ENCODE measurements around the gene TRERF1.

Gene TRERF1

GRCh38 chr6:42243046-42243445 is 208.7 kb downstream of the TRERF1 start:
- DNase-seq (ENCODE audit: insufficient read length) (no peak), FAIRE-seq (no peak)
- TF ChIP-seq POLR2A (IDR thresholded peaks at IDR 0.05; ENCODE audit: low read depth, low read length) (no peak), TAF1 (IDR thresholded peaks at IDR 0.05; ENCODE audit: borderline replicate concordance, low read depth, low read length) (no peak), POLR2AphosphoS5 (IDR thresholded peaks at IDR 0.05; ENCODE audit: low read depth, low read length) (no peak)

GRCh38 chr6:42241915-42242314 is 209.8 kb downstream of the TRERF1 start:
- DNase-seq (ENCODE audit: insufficient read length), result no peak
- TF ChIP-seq TAF1 (IDR thresholded peaks at IDR 0.05; ENCODE audit: borderline replicate concordance, low read depth, low read length) (no peak), POLR2AphosphoS5 (IDR thresholded peaks at IDR 0.05; ENCODE audit: low read depth, low read length) (no peak), POLR2A (IDR thresholded peaks at IDR 0.05; ENCODE audit: low read depth, low read length) (no peak)
- FAIRE-seq, result no peak

- DNase-seq (ENCODE audit: insufficient read length) (no peak), FAIRE-seq (no peak)
- TF ChIP-seq POLR2AphosphoS5 (IDR thresholded peaks at IDR 0.05; ENCODE audit: low read depth, low read length), result no peak
- TF ChIP-seq POLR2A (IDR thresholded peaks at IDR 0.05; ENCODE audit: low read depth, low read length), result no peak
- TF ChIP-seq TAF1 (IDR thresholded peaks at IDR 0.05; ENCODE audit: borderline replicate concordance, low read depth, low read length), result no peak
Observed at GRCh38 chr6:42239736-42240375, 211.9 kb downstream of the TRERF1 start.

- no peak for DNase-seq (ENCODE audit: insufficient read length)
- no peak for FAIRE-seq
- no peak for TF ChIP-seq POLR2AphosphoS5 (IDR thresholded peaks at IDR 0.05; ENCODE audit: low read depth, low read length)
- TF ChIP-seq TAF1 (IDR thresholded peaks at IDR 0.05; ENCODE audit: borderline replicate concordance, low read depth, low read length), result no peak
Observed at GRCh38 chr6:42239333-42239732, 212.4 kb downstream of the TRERF1 start.

- FAIRE-seq (peak; percentile 67), DNase-seq (ENCODE audit: insufficient read length) (no peak)
- TF ChIP-seq POLR2A (IDR thresholded peaks at IDR 0.05; ENCODE audit: low read depth, low read length), result no peak
- TF ChIP-seq TAF1 (IDR thresholded peaks at IDR 0.05; ENCODE audit: borderline replicate concordance, low read depth, low read length), result no peak
- TF ChIP-seq POLR2AphosphoS5 (IDR thresholded peaks at IDR 0.05; ENCODE audit: low read depth, low read length), result no peak
Observed at GRCh38 chr6:42237857-42238256, 213.9 kb downstream of the TRERF1 start.

GRCh38 chr6:42236682-42237473 is 214.8 kb downstream of the TRERF1 start:
- DNase-seq (ENCODE audit: insufficient read length) (peak; percentile 39), FAIRE-seq (peak; percentile 42)
- no peak for TF ChIP-seq POLR2AphosphoS5 (IDR thresholded peaks at IDR 0.05; ENCODE audit: low read depth, low read length)
- TF ChIP-seq TAF1 (IDR thresholded peaks at IDR 0.05; ENCODE audit: borderline replicate concordance, low read depth, low read length), result no peak
- TF ChIP-seq POLR2A (IDR thresholded peaks at IDR 0.05; ENCODE audit: low read depth, low read length), result no peak

GRCh38 chr6:42236030-42236429 is 215.7 kb downstream of the TRERF1 start:
- DNase-seq (ENCODE audit: insufficient read length) (no peak), FAIRE-seq (no peak)
- TF ChIP-seq POLR2AphosphoS5 (IDR thresholded peaks at IDR 0.05; ENCODE audit: low read depth, low read length) (no peak), POLR2A (IDR thresholded peaks at IDR 0.05; ENCODE audit: low read depth, low read length) (no peak), TAF1 (IDR thresholded peaks at IDR 0.05; ENCODE audit: borderline replicate concordance, low read depth, low read length) (no peak)

GRCh38 chr6:42232035-42232434 is 219.7 kb downstream of the TRERF1 start:
- no peak for FAIRE-seq
- TF ChIP-seq POLR2AphosphoS5 (IDR thresholded peaks at IDR 0.05; ENCODE audit: low read depth, low read length), result no peak
- no peak for TF ChIP-seq TAF1 (IDR thresholded peaks at IDR 0.05; ENCODE audit: borderline replicate concordance, low read depth, low read length)
- TF ChIP-seq POLR2A (IDR thresholded peaks at IDR 0.05; ENCODE audit: low read depth, low read length), result no peak
- no peak for DNase-seq (ENCODE audit: insufficient read length)

GRCh38 chr6:42230345-42231321 is 221.1 kb downstream of the TRERF1 start:
- TF ChIP-seq TAF1 (IDR thresholded peaks at IDR 0.05; ENCODE audit: borderline replicate concordance, low read depth, low read length), result no peak
- no peak for TF ChIP-seq POLR2AphosphoS5 (IDR thresholded peaks at IDR 0.05; ENCODE audit: low read depth, low read length)
- no peak for TF ChIP-seq POLR2A (IDR thresholded peaks at IDR 0.05; ENCODE audit: low read depth, low read length)
- DNase-seq (ENCODE audit: insufficient read length), result no peak
- FAIRE-seq, result no peak

GRCh38 chr6:42229506-42230119 is 222.1 kb downstream of the TRERF1 start:
- TF ChIP-seq TAF1 (IDR thresholded peaks at IDR 0.05; ENCODE audit: borderline replicate concordance, low read depth, low read length), result no peak
- no peak for TF ChIP-seq POLR2A (IDR thresholded peaks at IDR 0.05; ENCODE audit: low read depth, low read length)
- no peak for TF ChIP-seq POLR2AphosphoS5 (IDR thresholded peaks at IDR 0.05; ENCODE audit: low read depth, low read length)
- no peak for DNase-seq (ENCODE audit: insufficient read length)
- no peak for FAIRE-seq

GRCh38 chr6:42228305-42228704 is 223.4 kb downstream of the TRERF1 start:
- TF ChIP-seq POLR2AphosphoS5 (IDR thresholded peaks at IDR 0.05; ENCODE audit: low read depth, low read length) (no peak), TAF1 (IDR thresholded peaks at IDR 0.05; ENCODE audit: borderline replicate concordance, low read depth, low read length) (no peak), POLR2A (IDR thresholded peaks at IDR 0.05; ENCODE audit: low read depth, low read length) (no peak)
- FAIRE-seq (no peak), DNase-seq (ENCODE audit: insufficient read length) (no peak)
